Left kidney (tissue), 8 donors: ENCODE measurements around the gene COX14. TPM values are rescaled to one million over a fixed set of nuclear protein-coding genes. Genes with fewer than 3 reads are reported as not detected.

Experiments used
- DNase-seq: peaks from one replicate; pipeline ENCODE4 v3.0.0-alpha.2; 2013
- long read RNA-seq, 8 donors: transcript quantifications; one replicate each; lab custom pipeline, GENCODE V29; 2026
- polyA plus RNA-seq: library from polyadenylated mRNA; unstranded; fragments of 120-200 nt; gene quantifications from one replicate; pipeline ENCODE4 v1.2.1, GENCODE V29; 2013; ENCODE audit not compliant: insufficient read length

COX14 gene
- polyA plus RNA-seq = 44.5 TPM
- long read RNA-seq, donor 1, transcript COX14-203 (2 exons, 739 nt) = major isoform, 68 of 84 reads
- long read RNA-seq, donor 1, partial matches to known transcripts = 16 of 84 reads
- long read RNA-seq, donor 1, other reads (novel, unspliced or antisense) = 0 of 84 reads
- long read RNA-seq, donor 2, transcript COX14-203 (2 exons, 739 nt) = major isoform, 48 of 56 reads
- long read RNA-seq, donor 2, partial matches to known transcripts = 6 of 56 reads
- long read RNA-seq, donor 2, other reads (novel, unspliced or antisense) = 0 of 56 reads
- long read RNA-seq, donor 3, transcript COX14-203 (2 exons, 739 nt) = major isoform, 40 of 49 reads
- long read RNA-seq, donor 3, partial matches to known transcripts = 9 of 49 reads
- long read RNA-seq, donor 3, other reads (novel, unspliced or antisense) = 0 of 49 reads
- long read RNA-seq, donor 4, transcript COX14-203 (2 exons, 739 nt) = major isoform, 20 of 20 reads
- long read RNA-seq, donor 4, partial matches to known transcripts = 0 of 20 reads
- long read RNA-seq, donor 4, other reads (novel, unspliced or antisense) = 0 of 20 reads
- long read RNA-seq, donor 5, transcript COX14-203 (2 exons, 739 nt) = major isoform, 139 of 164 reads
- long read RNA-seq, donor 5, transcript COX14-202 (2 exons, 677 nt) = minor isoform, 5 of 164 reads
- long read RNA-seq, donor 5, partial matches to known transcripts = 17 of 164 reads
- long read RNA-seq, donor 5, other reads (novel, unspliced or antisense) = 0 of 164 reads
- long read RNA-seq, donor 6, transcript COX14-203 (2 exons, 739 nt) = major isoform, 81 of 102 reads
- long read RNA-seq, donor 6, partial matches to known transcripts = 19 of 102 reads
- long read RNA-seq, donor 6, other reads (novel, unspliced or antisense) = 0 of 102 reads
- long read RNA-seq, donor 7, transcript COX14-203 (2 exons, 739 nt) = major isoform, 68 of 88 reads
- long read RNA-seq, donor 7, partial matches to known transcripts = 20 of 88 reads
- long read RNA-seq, donor 7, other reads (novel, unspliced or antisense) = 0 of 88 reads
- long read RNA-seq, donor 8, transcript COX14-203 (2 exons, 739 nt) = major isoform, 37 of 40 reads
- long read RNA-seq, donor 8, partial matches to known transcripts = 0 of 40 reads
- long read RNA-seq, donor 8, other reads (novel, unspliced or antisense) = 0 of 40 reads

GRCh38 chr12:50111693-50112455 is at the start of gene COX14:
COX14 (plus strand) TSS chr12:50112236; CDS start chr12:50120044, 7,808 bp downstream.
- DNase-seq = peak; percentile 99

- DNase-seq = no peak
These were observed 49.1 kb upstream of the COX14 start for GRCh38 chr12:50062728-50063460.

- DNase-seq = no peak
These were observed 46.2 kb upstream of the COX14 start for GRCh38 chr12:50065726-50066310.

- no peak for DNase-seq
These were observed 45.6 kb upstream of the COX14 start for GRCh38 chr12:50066402-50066801.

- no peak for DNase-seq
These were observed 43.0 kb upstream of the COX14 start for GRCh38 chr12:50069069-50069468.

- DNase-seq = no peak
These were observed 42.5 kb upstream of the COX14 start for GRCh38 chr12:50069539-50069938.

GRCh38 chr12:50070314-50071060 is 41.5 kb upstream of the COX14 start:
- peak; percentile 81 for DNase-seq

- no peak for DNase-seq
These were observed 39.7 kb upstream of the COX14 start for GRCh38 chr12:50072198-50072907.

- no peak for DNase-seq
These were observed 38.8 kb upstream of the COX14 start for GRCh38 chr12:50073206-50073605.

GRCh38 chr12:50073712-50074111 is 38.3 kb upstream of the COX14 start:
- DNase-seq = no peak

- peak; percentile 76 for DNase-seq
These were observed 36.9 kb upstream of the COX14 start for GRCh38 chr12:50074936-50075807.

- no peak for DNase-seq
These were observed 36.2 kb upstream of the COX14 start for GRCh38 chr12:50075808-50076170.

- no peak for DNase-seq
These were observed 34.9 kb upstream of the COX14 start for GRCh38 chr12:50077099-50077498.

GRCh38 chr12:50078281-50078680 is 33.8 kb upstream of the COX14 start:
- DNase-seq = no peak

GRCh38 chr12:50079771-50080170 is 32.3 kb upstream of the COX14 start:
- no peak for DNase-seq

- DNase-seq = no peak
These were observed 30.8 kb upstream of the COX14 start for GRCh38 chr12:50081096-50081808.

GRCh38 chr12:50082644-50083043 is 29.4 kb upstream of the COX14 start:
- DNase-seq = no peak
